AG04450 (cell line): ENCODE results near the gene POLR3G. TPM values are rescaled to one million over a fixed set of nuclear protein-coding genes. Genes with fewer than 3 reads are reported as not detected.

Experiments used
- CTCF ChIA-PET: fragments of 300-600, 350-600 bp; formaldehyde crosslinking; extraction: SDS; loops from one replicate; lab custom pipeline; 2022; ENCODE audit warnings: antibody characterized with exemption, inconsistent platforms; lab: Charles Lee
- POLR2A ChIA-PET: fragments of 350-600 bp; formaldehyde crosslinking; extraction: SDS; loops from one replicate; lab custom pipeline; 2021; ENCODE audit warnings: antibody characterized with exemption, inconsistent platforms; lab: Yijun Ruan, JAX
- DNase-seq: peaks from one replicate; pipeline ENCODE4 v3.0.0-alpha.2; 2011; ENCODE audit warnings: low read depth, low spot score
- H3K27ac ChIP-seq: one replicate; pipeline ENCODE4 v1.5.1; 2012; ENCODE audit warnings: low read depth, low read length, control low read depth
- H3K27me3 ChIP-seq: one replicate; pipeline ENCODE4 v1.6.0; 2012; ENCODE audit warnings: low read length; ENCODE audit not compliant: control insufficient read depth, insufficient read depth
- H3K4me3 ChIP-seq: 2 replicates; pipeline ENCODE4 v1.5.1; 2011; ENCODE audit warnings: mild to moderate bottlenecking, low read depth, low read length, control low read depth
- H3K9me3 ChIP-seq: 2 replicates; pipeline ENCODE4 v1.5.1; 2012; ENCODE audit warnings: low read length; ENCODE audit not compliant: control insufficient read depth, insufficient read depth
- polyA plus RNA-seq: library from polyadenylated mRNA; depleted of rRNA; stranded (reverse); fragments of >200 nt; gene quantifications from 2 replicates; pipeline ENCODE4 v1.2.3, GENCODE V29; 2011
- TF ChIP-seq, protein P1 (sequence below): IDR thresholded peaks from 2 replicates; pipeline ENCODE4 v1.5.1; 2011; ENCODE audit warnings: low read depth, low read length, control low read depth, inconsistent platforms

POLR3G gene
- polyA plus RNA-seq, 1 experiment: 7.3 TPM

DNA sequence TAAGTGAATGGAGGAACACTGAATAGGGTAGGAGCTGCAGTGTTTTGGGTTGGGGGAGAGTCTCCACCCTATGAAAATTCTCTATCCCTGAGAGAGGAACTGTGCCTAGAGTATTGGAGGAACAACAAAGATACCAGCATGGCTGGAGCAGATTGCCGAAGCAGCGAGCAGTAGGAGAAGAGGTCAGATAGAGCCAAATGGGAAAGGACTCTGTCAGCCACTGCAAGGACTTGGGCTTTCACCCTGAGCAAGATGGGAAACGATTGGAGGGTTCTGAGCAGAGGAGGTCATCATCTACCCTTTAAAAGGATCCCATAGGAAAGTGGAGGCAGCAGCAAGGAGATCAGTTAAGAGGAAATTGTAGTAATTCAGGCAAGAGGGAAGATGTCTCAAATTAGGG, 59.1 kb downstream of the POLR3G start:
- POLR2A ChIA-PET: no interaction called here
- no peak for DNase-seq
- CTCF ChIA-PET: interaction anchor here (0.6 kb wide), 1 partner anchor 1313 kb away, joined by 4 read pairs; no protein-coding TSS in a partner anchor
- H3K27ac ChIP-seq: no peak overlapping the region
- peaks cover 8% of the 10 kb centered on the region for H3K27me3 ChIP-seq
- H3K4me3 ChIP-seq: no peak overlapping the region
- peaks cover 3% of the 10 kb centered on the region; the same call in 1 of the 2 replicates for H3K9me3 ChIP-seq
- TF ChIP-seq, protein P1, sequence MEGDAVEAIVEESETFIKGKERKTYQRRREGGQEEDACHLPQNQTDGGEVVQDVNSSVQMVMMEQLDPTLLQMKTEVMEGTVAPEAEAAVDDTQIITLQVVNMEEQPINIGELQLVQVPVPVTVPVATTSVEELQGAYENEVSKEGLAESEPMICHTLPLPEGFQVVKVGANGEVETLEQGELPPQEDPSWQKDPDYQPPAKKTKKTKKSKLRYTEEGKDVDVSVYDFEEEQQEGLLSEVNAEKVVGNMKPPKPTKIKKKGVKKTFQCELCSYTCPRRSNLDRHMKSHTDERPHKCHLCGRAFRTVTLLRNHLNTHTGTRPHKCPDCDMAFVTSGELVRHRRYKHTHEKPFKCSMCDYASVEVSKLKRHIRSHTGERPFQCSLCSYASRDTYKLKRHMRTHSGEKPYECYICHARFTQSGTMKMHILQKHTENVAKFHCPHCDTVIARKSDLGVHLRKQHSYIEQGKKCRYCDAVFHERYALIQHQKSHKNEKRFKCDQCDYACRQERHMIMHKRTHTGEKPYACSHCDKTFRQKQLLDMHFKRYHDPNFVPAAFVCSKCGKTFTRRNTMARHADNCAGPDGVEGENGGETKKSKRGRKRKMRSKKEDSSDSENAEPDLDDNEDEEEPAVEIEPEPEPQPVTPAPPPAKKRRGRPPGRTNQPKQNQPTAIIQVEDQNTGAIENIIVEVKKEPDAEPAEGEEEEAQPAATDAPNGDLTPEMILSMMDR: no peak

DNA sequence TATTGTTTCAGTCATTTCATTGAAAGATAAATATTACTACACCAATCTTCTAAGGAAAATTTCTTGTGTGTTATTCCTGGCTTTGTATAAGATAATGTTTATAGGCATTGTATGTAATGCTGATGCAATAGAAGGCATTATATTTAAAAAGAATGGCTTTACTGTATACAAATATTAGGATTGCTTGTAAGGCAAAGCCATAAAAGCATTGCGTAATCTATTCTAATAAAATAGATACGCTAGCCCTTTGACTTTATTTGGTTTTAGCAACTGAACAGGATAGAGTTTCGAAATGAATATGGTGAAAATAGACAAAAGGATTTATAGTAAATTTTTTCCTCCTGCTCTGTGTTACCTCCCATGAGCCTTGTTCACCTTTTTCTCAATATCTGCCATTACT, 60.3 kb downstream of the POLR3G start:
- H3K27me3 ChIP-seq: peaks cover 8% of the 10 kb centered on the region
- POLR2A ChIA-PET: no interaction called here
- CTCF ChIA-PET: no interaction called here
- TF ChIP-seq, protein P1: no peak
- H3K27ac ChIP-seq: no peak overlapping the region
- H3K4me3 ChIP-seq: no peak overlapping the region
- no peaks in the 10 kb centered on the region for H3K9me3 ChIP-seq
- no peak for DNase-seq

- H3K27me3 ChIP-seq: no peaks in the 10 kb centered on the region
- ChIA-PET CTCF (no interaction called here), POLR2A (no interaction called here)
- no peak overlapping the region for H3K4me3 ChIP-seq
- H3K27ac ChIP-seq: no peak overlapping the region
- H3K9me3 ChIP-seq: no peaks in the 10 kb centered on the region
- no peak for DNase-seq
- TF ChIP-seq, protein P1: no peak
Observed at GRCh38 chr5:90542827-90543519, 68.3 kb downstream of the POLR3G start.

GRCh38 chr5:90545511-90545910, 70.8 kb downstream of the POLR3G start:
- POLR2A ChIA-PET: no interaction called here
- H3K4me3 ChIP-seq: no peak overlapping the region
- CTCF ChIA-PET: interaction anchor here (0.5 kb wide), 1 partner anchor 55 kb away, joined by 5 read pairs; no protein-coding TSS in a partner anchor
- H3K27ac ChIP-seq: no peak overlapping the region
- DNase-seq: no peak
- no peaks in the 10 kb centered on the region for H3K9me3 ChIP-seq
- TF ChIP-seq, protein P1: no peak
- no peaks in the 10 kb centered on the region for H3K27me3 ChIP-seq

GRCh38 chr5:90546216-90546837, 71.7 kb downstream of the POLR3G start:
- ChIA-PET POLR2A (no interaction called here), CTCF (interaction anchor here (0.5 kb wide), 1 partner anchor 56 kb away, joined by 5 read pairs; no protein-coding TSS in a partner anchor)

More at GRCh38 chr5:90546216-90546837, 71.7 kb downstream of the POLR3G start:
- no peak overlapping the region for H3K27ac ChIP-seq
- no peaks in the 10 kb centered on the region for H3K9me3 ChIP-seq
- TF ChIP-seq, protein P1: no peak
- H3K27me3 ChIP-seq: no peaks in the 10 kb centered on the region
- no peak overlapping the region for H3K4me3 ChIP-seq
- no peak for DNase-seq
